WTC11 (cell line): ENCODE data around the gene ZNF799.
"Not testable (repeated sequence)": the region's sequence is repeated elsewhere in the genome, so short reads cannot be mapped to it uniquely, and the experiment has no call there.

Experiments used
- CREB1 ChIP-seq: sonication (generic); formaldehyde crosslinking; IDR thresholded peaks from 2 replicates; pipeline ENCODE4 v1.8.0; 2023; ENCODE audit warnings: mild to moderate bottlenecking, missing genetic modification reagents
- ESRRA ChIP-seq: sonication (generic); formaldehyde crosslinking; IDR thresholded peaks from 2 replicates; pipeline ENCODE4 v1.8.1; 2022; ENCODE audit warnings: mild to moderate bottlenecking, missing genetic modification reagents, borderline replicate concordance
- ETV6 ChIP-seq: sonication (generic); formaldehyde crosslinking; IDR thresholded peaks from 2 replicates; pipeline ENCODE4 v1.8.1; 2022; ENCODE audit warnings: mild to moderate bottlenecking, missing genetic modification reagents
- GABPB1 ChIP-seq: sonication (generic); formaldehyde crosslinking; IDR thresholded peaks from 2 replicates; pipeline ENCODE4 v1.8.1; 2023; ENCODE audit warnings: mild to moderate bottlenecking, missing genetic modification reagents
- MLX ChIP-seq: sonication (generic); formaldehyde crosslinking; IDR thresholded peaks from 2 replicates; pipeline ENCODE4 v1.8.1; 2023; ENCODE audit warnings: mild to moderate bottlenecking, missing genetic modification reagents, moderate library complexity
- TF ChIP-seq, protein P1 (sequence below): fragments of 200-600 bp; IDR thresholded peaks from 2 replicates; pipeline ENCODE4 v1.8.0; 2022; ENCODE audit warnings: antibody characterized with exemption

- not testable (repeated sequence) for TF ChIP-seq ESRRA (CRISPR knock-in tag); ETV6; MLX (CRISPR knock-in tag); GABPB1 (CRISPR knock-in tag); CREB1
- TF ChIP-seq, protein P1, sequence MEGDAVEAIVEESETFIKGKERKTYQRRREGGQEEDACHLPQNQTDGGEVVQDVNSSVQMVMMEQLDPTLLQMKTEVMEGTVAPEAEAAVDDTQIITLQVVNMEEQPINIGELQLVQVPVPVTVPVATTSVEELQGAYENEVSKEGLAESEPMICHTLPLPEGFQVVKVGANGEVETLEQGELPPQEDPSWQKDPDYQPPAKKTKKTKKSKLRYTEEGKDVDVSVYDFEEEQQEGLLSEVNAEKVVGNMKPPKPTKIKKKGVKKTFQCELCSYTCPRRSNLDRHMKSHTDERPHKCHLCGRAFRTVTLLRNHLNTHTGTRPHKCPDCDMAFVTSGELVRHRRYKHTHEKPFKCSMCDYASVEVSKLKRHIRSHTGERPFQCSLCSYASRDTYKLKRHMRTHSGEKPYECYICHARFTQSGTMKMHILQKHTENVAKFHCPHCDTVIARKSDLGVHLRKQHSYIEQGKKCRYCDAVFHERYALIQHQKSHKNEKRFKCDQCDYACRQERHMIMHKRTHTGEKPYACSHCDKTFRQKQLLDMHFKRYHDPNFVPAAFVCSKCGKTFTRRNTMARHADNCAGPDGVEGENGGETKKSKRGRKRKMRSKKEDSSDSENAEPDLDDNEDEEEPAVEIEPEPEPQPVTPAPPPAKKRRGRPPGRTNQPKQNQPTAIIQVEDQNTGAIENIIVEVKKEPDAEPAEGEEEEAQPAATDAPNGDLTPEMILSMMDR = not testable (repeated sequence)
Measured at GRCh38 chr19:12391148-12391547, 9.9 kb downstream of the ZNF799 start.
